HG03460 (cell line): Measurements from ENCODE around the gene WNT8B.

Experiments
- ATAC-seq: cut with Tn5 transposase; IDR thresholded peaks from one replicate; pipeline ENCODE4 v1.9.1; 2021; ENCODE audit not compliant: unreplicated experiment

WNT8B gene

DNA sequence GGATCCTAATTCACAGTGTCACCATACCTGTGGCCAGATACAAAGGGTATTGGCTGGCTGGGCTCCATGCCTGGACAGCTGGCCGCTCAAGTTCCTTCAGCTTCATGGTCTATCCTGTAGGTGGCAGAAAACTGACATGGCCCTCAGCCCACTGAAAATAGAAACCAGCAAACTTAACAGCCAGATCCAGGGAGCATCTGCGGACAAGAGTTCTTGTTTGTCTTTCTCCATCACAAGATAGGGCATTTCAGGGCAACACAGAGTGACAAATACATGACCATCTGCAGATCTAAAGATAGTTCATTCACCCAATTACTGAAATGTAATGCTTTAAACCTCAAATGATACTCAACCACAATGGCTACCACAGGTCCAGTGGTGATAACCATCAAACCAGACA lies 54.0 kb downstream of the WNT8B start:
- ATAC-seq, result no peak

GRCh38 chr10:100518761-100519241 lies 56.0 kb downstream of the WNT8B start:
- ATAC-seq, result no peak

- ATAC-seq, result no peak
These were observed 56.7 kb downstream of the WNT8B start, which contains the start of gene SEC31B for GRCh38 chr10:100519311-100520051. Gene SEC31B (minus strand): TSS chr10:100519861. CDS start chr10:100516952, 2,909 bp downstream.

- ATAC-seq, result no peak
These were observed 58.0 kb downstream of the WNT8B start for GRCh38 chr10:100520811-100521210.

DNA sequence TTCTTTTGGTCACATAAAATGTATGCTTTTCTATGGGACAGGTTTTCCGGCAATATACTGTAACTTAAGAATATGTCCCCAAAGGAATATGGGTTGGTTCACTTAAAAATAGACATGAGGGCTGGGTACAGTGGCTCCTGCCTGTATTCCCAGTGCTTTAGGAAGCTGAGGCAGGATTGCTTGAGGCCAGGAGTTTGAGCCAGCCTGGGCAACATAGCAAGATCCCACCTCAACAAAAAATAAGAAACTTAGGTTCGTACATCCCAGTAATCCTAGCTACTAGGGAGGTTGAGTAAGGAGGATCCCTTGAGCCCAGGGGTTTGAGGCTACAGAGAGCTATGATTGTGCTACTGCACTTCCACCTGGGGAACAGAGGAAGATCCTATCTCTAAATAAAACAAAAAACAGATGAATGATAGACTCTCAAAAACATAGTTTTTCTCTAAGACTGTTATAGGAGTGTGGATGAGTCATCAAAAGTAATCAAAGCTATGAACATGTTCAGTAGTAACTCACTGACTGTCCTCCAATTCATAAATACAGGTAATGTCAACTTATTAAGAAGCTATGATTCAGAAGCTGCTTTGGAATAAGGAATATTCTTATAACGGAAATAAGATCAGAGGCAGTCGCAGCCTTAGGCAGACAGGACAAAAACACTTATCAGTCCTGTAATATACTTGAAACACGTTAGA lies 59.4 kb downstream of the WNT8B start:
- no peak for ATAC-seq

DNA sequence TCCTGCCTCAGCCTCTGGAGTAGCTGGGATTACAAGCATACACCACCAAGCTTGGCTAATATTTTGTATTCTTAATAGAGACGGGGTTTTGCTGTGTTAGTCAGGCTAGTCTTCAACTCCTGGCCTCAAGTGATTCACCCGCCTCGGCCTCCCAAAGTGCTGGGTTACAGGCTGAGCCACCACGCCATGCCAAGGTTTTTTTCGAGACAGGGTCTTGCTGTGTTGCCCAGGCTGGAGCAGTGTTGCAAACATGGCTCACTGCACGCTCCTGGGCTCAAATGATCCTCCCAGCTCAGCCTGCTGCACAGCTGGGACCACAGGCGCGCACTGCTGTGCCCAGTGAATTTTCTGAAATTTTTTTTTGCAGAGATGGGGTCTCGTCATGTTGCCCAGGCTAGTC lies 60.1 kb downstream of the WNT8B start:
- no peak for ATAC-seq

DNA sequence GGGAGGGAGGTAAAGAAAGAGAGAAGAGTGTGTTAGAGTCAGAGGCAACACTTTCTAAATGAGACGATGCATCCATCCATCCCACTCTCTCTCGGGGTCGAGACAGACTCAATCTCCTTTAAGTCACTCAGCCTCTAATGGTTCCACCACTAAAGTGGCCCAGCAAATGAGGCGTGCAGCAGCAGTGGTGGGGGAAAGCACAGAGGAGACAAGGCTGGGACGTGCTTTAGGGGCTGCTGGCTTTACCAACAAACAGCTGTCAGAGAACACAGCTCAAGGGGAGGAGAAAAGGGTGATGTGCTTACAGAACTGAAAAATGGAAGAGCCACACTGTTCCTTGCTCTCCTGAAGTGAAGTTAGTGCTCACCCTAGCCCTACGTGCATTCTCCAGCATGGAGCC lies 61.4 kb downstream of the WNT8B start:
- no peak for ATAC-seq

GRCh38 chr10:100524638-100525037 lies 61.8 kb downstream of the WNT8B start:
- no peak for ATAC-seq

DNA sequence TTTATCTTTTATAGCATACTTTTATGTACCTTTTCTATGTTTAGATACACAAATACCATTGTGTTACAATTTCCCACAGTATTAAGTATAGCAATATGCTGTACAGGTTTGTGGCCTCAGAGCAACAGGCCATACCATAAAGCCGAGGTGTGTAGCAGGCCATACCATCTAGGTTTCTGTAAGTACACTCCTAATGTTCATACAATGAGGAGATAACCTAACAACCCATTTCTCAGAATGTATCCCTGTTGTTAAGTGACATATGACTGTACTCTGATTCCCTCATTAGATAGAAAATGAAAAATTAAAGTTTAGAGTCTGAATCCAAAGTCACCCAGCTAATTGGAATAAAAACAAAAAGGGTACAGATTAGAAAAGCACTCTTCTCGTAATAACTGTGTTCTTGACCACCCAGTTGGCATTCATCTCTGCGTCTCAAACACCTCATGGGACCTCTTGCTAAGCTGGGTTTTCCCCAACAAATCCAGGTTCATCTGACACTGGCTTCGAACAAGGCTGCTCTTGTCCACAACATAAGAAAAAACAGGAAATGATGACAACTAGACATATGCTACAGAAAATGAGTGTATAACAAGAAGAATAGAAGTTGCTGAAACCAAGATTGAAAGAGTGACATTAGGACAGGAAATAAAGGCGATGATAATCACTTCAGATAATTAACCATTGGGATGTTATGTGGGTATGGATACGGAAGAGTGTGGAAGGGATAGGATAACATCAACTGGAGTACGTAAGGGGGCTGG lies 65.5 kb downstream of the WNT8B start:
- no peak for ATAC-seq

GRCh38 chr10:100528921-100529474 lies 66.2 kb downstream of the WNT8B start:
- no peak for ATAC-seq

DNA sequence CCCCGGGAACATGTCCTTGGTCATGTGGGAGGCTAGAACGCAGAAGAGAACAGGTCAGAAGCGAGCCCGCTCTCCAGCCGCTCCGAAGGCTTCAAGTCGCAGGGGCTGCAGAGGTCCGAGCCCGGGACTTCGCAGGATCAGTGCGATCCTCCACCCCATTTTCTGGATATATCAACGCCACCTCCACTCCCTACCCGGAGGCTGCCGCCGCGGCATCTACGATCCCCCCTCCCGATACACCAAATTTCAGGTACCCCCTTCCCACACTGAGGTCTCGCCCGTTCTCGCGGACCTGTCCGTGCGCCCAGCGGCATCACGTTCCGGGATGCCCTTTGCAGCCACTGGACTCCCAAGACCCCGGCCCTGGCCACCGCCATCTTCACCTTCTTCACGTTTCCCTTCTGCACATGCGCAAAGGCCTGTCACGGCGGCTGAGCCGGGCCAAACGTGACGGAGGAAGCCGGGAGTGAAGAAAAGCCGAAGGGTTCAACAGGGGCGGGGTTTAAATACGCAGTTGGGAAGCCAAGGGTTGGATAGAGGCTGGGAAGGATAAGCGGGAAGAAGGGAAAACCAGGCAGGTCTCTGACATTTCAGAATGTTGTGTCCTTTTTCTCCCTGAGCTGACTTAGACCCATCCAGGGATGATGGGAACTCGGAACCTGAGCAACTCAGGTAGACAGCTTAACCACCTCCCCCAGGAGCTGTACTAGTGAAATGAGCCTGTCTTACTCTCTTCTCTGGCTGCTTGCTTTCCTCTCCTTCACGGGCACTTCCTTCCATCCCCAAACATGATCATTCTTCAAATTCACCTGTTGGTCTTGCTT lies 66.9 kb downstream of the WNT8B start, which contains the start of gene NDUFB8:
Gene NDUFB8, minus strand, starts transcription at position 397 of the 824 bp plus-strand sequence. Its CDS starts 20 bp downstream, at position 377.
- ATAC-seq, result peak; percentile 69

DNA sequence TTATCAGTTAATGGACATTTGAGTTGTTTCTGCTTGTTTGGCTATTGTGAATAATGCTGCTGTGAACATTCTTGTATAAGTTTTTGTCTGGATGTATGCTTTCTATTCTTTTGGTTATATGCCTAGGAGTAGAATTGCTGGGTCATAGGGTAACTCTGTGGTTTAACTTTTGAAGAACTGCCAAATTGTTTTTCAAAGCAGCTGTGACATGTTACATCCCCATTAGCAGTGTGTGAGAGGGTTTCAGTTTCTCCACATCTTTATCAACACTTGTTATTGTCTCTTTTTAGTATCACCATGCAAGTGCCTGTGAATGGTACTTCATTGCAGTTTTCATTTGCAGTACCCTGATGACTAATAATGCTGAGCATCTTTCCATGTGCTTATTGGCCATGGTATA lies 69.0 kb downstream of the WNT8B start:
- ATAC-seq, result no peak
